Smooth muscle cell (in vitro differentiated cells): ENCODE results near the gene PLA2G5. TPM values are rescaled to one million over a fixed set of nuclear protein-coding genes. Genes with fewer than 3 reads are reported as not detected.

Source experiments
- DNase-seq: peaks from one replicate; lab custom pipeline; 2025; ENCODE audit not compliant: unreplicated experiment; lab: John Stamatoyannopoulos, UW
- H2AFZ ChIP-seq: fragments of 200-600 bp; sonication (generic); 2 replicates; pipeline ENCODE4 v1.6.0; 2016; ENCODE audit warnings: antibody characterized with exemption, low read depth, mild to moderate bottlenecking
- H3F3A ChIP-seq: fragments of 200-600 bp; sonication (generic); 2 replicates; pipeline ENCODE4 v1.6.0; 2017; ENCODE audit warnings: antibody characterized with exemption, low read depth
- H3K27ac ChIP-seq: fragments of 200-600 bp; sonication (generic); 2 replicates; pipeline ENCODE4 v1.5.1; 2016; ENCODE audit warnings: low read depth, mild to moderate bottlenecking
- H3K27me3 ChIP-seq: fragments of 200-600 bp; sonication (generic); 2 replicates; pipeline ENCODE4 v1.6.1; 2016; ENCODE audit warnings: low read depth, mild to moderate bottlenecking
- H3K36me3 ChIP-seq: fragments of 200-600 bp; sonication (generic); 2 replicates; pipeline ENCODE4 v1.5.1; 2016; ENCODE audit warnings: low read depth
- H3K4me1 ChIP-seq: fragments of 200-600 bp; sonication (generic); 2 replicates; pipeline ENCODE4 v1.5.1; 2016; ENCODE audit warnings: low read depth
- H3K4me2 ChIP-seq: fragments of 200-600 bp; sonication (generic); 2 replicates; pipeline ENCODE4 v1.6.0; 2016; ENCODE audit warnings: mild to moderate bottlenecking
- H3K4me3 ChIP-seq: fragments of 200-600 bp; sonication (generic); 2 replicates; pipeline ENCODE4 v1.5.1; 2016; ENCODE audit warnings: mild to moderate bottlenecking
- H3K79me2 ChIP-seq: fragments of 200-600 bp; sonication (generic); 2 replicates; pipeline ENCODE4 v1.6.0; 2016; ENCODE audit warnings: low read depth, mild to moderate bottlenecking
- H3K9ac ChIP-seq: fragments of 200-600 bp; sonication (generic); 2 replicates; pipeline ENCODE4 v1.6.0; 2016; ENCODE audit warnings: low read depth
- H3K9me3 ChIP-seq: fragments of 200-600 bp; sonication (generic); replicated peaks from 2 replicates; pipeline ENCODE4 v1.5.1; 2016; ENCODE audit warnings: low read depth
- H4K20me1 ChIP-seq: fragments of 200-600 bp; sonication (generic); 2 replicates; pipeline ENCODE4 v1.6.0; 2016; ENCODE audit warnings: low read depth
- WGBS: methylation state at CpG from one replicate; pipeline ENCODE4 v1.1.7; 2016; ENCODE audit warnings: low lambda C conversion rate; 5-methylcytosine and 5-hydroxymethylcytosine counted together
- polyA plus RNA-seq: library from polyadenylated mRNA; unstranded; fragments of >200 nt; fragmentation: Nextera tagmentation; extraction: Ambion mirVana; gene quantifications from 2 replicates; pipeline ENCODE4 v1.2.1, GENCODE V29; 2016
- total RNA-seq: library from RNA; depleted of rRNA; stranded (reverse); fragments of >200 nt; gene quantifications from 2 replicates; pipeline ENCODE4 v1.2.3, GENCODE V29; 2014
- TF ChIP-seq, protein P1 (sequence below): fragments of 200-600 bp; sonication (generic); IDR thresholded peaks from 2 replicates; pipeline ENCODE4 v1.5.1; 2017; ENCODE audit warnings: borderline replicate concordance, mild to moderate bottlenecking, antibody characterized with exemption; ENCODE audit not compliant: insufficient read depth, poor library complexity, severe bottlenecking

PLA2G5 gene
- total and polyA plus RNA-seq, 2 experiments from 2014 or later, result 0.22 to 0.64 TPM

DNA sequence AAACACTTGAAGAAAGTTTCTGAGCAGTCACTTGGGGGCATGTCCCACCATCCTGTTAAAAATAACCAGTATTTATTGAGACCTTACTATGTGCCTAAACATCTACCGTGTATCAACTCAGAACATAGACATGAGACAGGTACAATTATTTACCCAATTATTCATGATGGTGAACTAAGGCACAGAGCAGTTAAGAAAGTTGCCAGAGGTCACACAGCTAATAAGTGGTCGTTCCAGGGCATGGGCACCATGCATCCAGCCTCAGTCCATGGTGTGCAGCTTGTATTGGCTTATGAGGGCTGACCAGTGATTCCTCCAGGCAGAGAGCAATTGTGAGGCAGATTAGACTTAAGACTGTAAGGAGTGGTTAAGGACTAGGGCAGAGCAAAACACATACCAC, 5.4 kb downstream of the PLA2G5 start:
- no peak overlapping the region for H3K27ac ChIP-seq
- no peaks in the 10 kb centered on the region for H3K36me3 ChIP-seq
- H3F3A ChIP-seq, result no peaks in the 10 kb centered on the region
- no peak overlapping the region for H3K4me3 ChIP-seq
- H3K4me2 ChIP-seq, result no peak overlapping the region
- H3K27me3 ChIP-seq, result no peaks in the 10 kb centered on the region
- no peak for DNase-seq
- no peaks in the 10 kb centered on the region for H4K20me1 ChIP-seq
- H3K79me2 ChIP-seq, result no peaks in the 10 kb centered on the region
- H2AFZ ChIP-seq, result no peak overlapping the region
- no peak overlapping the region for H3K9ac ChIP-seq
- no peaks in the 10 kb centered on the region for H3K9me3 ChIP-seq
- peaks cover under 1% of the 10 kb centered on the region for H3K4me1 ChIP-seq
- TF ChIP-seq, protein P1, sequence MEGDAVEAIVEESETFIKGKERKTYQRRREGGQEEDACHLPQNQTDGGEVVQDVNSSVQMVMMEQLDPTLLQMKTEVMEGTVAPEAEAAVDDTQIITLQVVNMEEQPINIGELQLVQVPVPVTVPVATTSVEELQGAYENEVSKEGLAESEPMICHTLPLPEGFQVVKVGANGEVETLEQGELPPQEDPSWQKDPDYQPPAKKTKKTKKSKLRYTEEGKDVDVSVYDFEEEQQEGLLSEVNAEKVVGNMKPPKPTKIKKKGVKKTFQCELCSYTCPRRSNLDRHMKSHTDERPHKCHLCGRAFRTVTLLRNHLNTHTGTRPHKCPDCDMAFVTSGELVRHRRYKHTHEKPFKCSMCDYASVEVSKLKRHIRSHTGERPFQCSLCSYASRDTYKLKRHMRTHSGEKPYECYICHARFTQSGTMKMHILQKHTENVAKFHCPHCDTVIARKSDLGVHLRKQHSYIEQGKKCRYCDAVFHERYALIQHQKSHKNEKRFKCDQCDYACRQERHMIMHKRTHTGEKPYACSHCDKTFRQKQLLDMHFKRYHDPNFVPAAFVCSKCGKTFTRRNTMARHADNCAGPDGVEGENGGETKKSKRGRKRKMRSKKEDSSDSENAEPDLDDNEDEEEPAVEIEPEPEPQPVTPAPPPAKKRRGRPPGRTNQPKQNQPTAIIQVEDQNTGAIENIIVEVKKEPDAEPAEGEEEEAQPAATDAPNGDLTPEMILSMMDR, result no peak
- 95% methylated on average over 2 of the region's 2 CpGs for WGBS

DNA sequence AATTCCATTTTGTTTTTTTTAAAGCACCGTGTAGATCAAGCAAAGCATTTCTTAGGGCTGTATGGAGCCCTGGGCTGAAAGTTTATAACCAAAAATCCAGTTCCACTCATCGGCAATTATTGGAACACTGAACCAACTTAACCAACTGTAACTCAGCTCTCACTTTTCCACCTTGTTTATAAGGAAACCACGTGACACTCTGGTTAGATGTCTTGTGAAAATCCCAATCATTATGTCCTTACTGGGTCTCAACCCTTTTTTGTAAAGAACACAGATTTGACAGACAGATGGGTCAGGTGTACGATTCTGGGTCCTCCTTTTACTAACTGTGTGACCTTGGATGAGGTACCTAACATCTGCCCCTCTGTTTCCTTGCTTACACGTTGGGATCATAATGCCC, 6.2 kb downstream of the PLA2G5 start:
- 75% methylated on average over 5 of the region's 5 CpGs for WGBS
- DNase-seq, result no peak
- Histone ChIP-seq H3K79me2 (no peaks in the 10 kb centered on the region), H3K36me3 (no peaks in the 10 kb centered on the region), H3K27ac (no peak overlapping the region), H3K4me1 (no peaks in the 10 kb centered on the region), H3K9ac (no peak overlapping the region), H2AFZ (no peak overlapping the region), H3K9me3 (no peaks in the 10 kb centered on the region), H3K27me3 (no peaks in the 10 kb centered on the region), H4K20me1 (no peaks in the 10 kb centered on the region), H3K4me3 (no peak overlapping the region), H3F3A (no peaks in the 10 kb centered on the region), H3K4me2 (no peak overlapping the region)
- TF ChIP-seq, protein P1, result no peak

DNA sequence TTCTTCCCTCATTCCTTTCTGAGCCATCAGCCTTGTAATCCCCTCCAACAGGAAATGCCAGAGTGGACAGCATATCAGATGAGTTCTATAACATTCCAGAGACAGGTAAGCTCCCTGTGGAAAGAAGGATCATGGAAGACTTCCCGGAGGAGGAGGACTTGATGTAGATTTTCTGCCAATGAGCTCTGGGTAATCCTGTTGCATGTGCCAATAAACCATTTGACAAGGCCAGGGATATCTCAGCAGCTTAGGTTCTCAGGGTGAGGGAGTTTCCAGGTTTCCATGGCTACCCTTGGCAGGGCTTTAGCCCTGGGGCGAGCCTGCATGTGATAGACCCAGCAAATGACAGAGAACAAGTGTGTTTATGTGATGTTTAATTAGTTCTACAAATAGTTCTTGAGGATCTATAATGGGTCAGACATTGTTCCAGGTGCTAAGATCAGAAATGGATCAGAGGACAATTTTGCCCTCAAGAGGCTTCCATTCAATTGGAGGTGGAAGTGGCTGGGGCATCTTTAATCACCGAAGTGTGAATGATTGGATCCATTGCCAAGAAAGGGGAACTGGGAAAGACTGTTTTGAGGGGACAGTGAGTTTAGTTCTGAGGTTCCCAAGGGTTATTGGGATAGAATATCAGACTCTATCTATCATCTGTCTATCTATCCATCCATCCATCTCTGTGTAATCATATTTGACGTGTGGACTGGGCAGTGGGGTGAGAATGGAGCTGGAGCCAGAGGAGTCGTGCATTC, 6.9 kb downstream of the PLA2G5 start:
- no peak overlapping the region for H3K9ac ChIP-seq
- DNase-seq, result no peak
- H3K27ac ChIP-seq, result no peak overlapping the region
- no peaks in the 10 kb centered on the region for H3F3A ChIP-seq
- no peaks in the 10 kb centered on the region for H3K27me3 ChIP-seq
- H3K79me2 ChIP-seq, result no peaks in the 10 kb centered on the region
- H3K9me3 ChIP-seq, result no peaks in the 10 kb centered on the region
- no peak overlapping the region for H3K4me3 ChIP-seq
- no peaks in the 10 kb centered on the region for H3K36me3 ChIP-seq
- WGBS, result 98% methylated on average over 5 of the region's 5 CpGs
- TF ChIP-seq, protein P1, result no peak
- H3K4me2 ChIP-seq, result no peak overlapping the region
- no peaks in the 10 kb centered on the region for H3K4me1 ChIP-seq
- no peak overlapping the region for H2AFZ ChIP-seq
- H4K20me1 ChIP-seq, result no peaks in the 10 kb centered on the region

DNA sequence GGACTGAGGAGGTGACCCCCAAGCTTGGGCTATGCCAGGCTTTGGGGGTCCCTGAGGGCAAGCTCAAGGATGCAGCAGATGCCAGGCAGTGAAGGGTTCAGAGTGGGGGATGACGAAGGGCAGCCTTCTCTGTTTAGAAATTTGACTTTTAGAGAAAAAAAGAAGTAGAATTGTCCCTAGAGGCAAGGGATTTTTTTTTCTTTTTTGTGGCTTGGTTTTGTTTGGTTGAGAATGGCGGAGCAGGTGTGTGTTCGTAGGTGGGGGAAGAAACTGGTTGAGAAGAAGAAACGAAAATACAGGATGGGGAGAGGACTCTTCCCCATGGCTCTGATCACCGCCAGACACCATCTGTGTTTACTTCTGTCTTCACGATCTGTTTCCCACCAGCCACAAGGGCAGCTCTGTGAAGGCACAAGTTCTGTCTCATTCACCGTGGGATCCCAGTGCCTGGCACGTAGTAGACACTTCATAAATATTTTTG, 8.2 kb downstream of the PLA2G5 start:
- Histone ChIP-seq H2AFZ (no peak overlapping the region), H3K36me3 (no peaks in the 10 kb centered on the region), H4K20me1 (no peaks in the 10 kb centered on the region), H3K4me3 (no peak overlapping the region), H3K9me3 (no peaks in the 10 kb centered on the region), H3F3A (no peaks in the 10 kb centered on the region), H3K79me2 (no peaks in the 10 kb centered on the region), H3K27ac (no peak overlapping the region), H3K27me3 (no peaks in the 10 kb centered on the region), H3K4me2 (no peak overlapping the region), H3K9ac (no peak overlapping the region), H3K4me1 (no peaks in the 10 kb centered on the region)
- WGBS, result 66% methylated on average over 8 of the region's 8 CpGs
- DNase-seq, result no peak
- TF ChIP-seq, protein P1, result no peak
